PFSK-1 (cell line): ENCODE results near the gene NUDCD3.

ENCODE experiments used
- FOXP2 ChIP-seq: optimal IDR thresholded peaks from 2 replicates; pipeline ENCODE3; 2011; ENCODE audit warnings: borderline replicate concordance, control low read depth, inconsistent platforms; ENCODE audit not compliant: insufficient read depth; ENCODE audit errors: extremely low read length, extremely low read depth
- POLR2AphosphoS5 ChIP-seq: IDR thresholded peaks from 2 replicates; pipeline ENCODE4 v1.6.1; 2012; ENCODE audit warnings: low read depth, mild to moderate bottlenecking, control low read depth, low read length, moderate library complexity
- REST ChIP-seq, 2 experiments: IDR thresholded peaks; 2 replicates each; pipeline versions ENCODE4 v1.6.1 to v1.8.0; 2011 to 2012; ENCODE audit warnings: low read depth in 2 of 2, low read length in 2 of 2, control low read depth in 1 of 2, inconsistent platforms in 1 of 2, mild to moderate bottlenecking in 1 of 2, moderate library complexity in 1 of 2; ENCODE audit not compliant: insufficient read depth in 1 of 2
- SIN3A ChIP-seq: IDR thresholded peaks from 2 replicates; pipeline ENCODE4 v1.6.1; 2012; ENCODE audit warnings: mild to moderate bottlenecking, low read length, moderate library complexity, borderline replicate concordance; ENCODE audit not compliant: insufficient read depth
- TAF1 ChIP-seq: IDR thresholded peaks from 2 replicates; pipeline ENCODE4 v1.6.1; 2012; ENCODE audit warnings: low read length, control low read depth, borderline replicate concordance; ENCODE audit not compliant: insufficient read depth

The NUDCD3 gene

GRCh38 chr7:44522315-44522714 is 31.9 kb upstream of the NUDCD3 start:
- TF ChIP-seq POLR2AphosphoS5 (no peak), SIN3A (no peak), REST (IDR thresholded peaks at IDR 0.05; ENCODE audit: insufficient read depth in 1 of 2, low read depth in 2 of 2, low read length in 2 of 2) (no peak), TAF1 (no peak), FOXP2 (no peak)

GRCh38 chr7:44521347-44522095 is 31.1 kb upstream of the NUDCD3 start:
- TF ChIP-seq POLR2AphosphoS5 (no peak), REST (IDR thresholded peaks at IDR 0.05; ENCODE audit: insufficient read depth in 1 of 2, low read depth in 2 of 2, low read length in 2 of 2) (no peak), TAF1 (no peak), SIN3A (no peak), FOXP2 (no peak)

- TF ChIP-seq POLR2AphosphoS5 (no peak), FOXP2 (no peak), TAF1 (no peak), REST (IDR thresholded peaks at IDR 0.05; ENCODE audit: insufficient read depth in 1 of 2, low read depth in 2 of 2, low read length in 2 of 2) (no peak), SIN3A (no peak)
Measured at GRCh38 chr7:44520574-44520973, 30.1 kb upstream of the NUDCD3 start.

GRCh38 chr7:44519546-44519945 is 29.1 kb upstream of the NUDCD3 start:
- TF ChIP-seq FOXP2 (no peak), TAF1 (no peak), POLR2AphosphoS5 (no peak), REST (IDR thresholded peaks at IDR 0.05; ENCODE audit: insufficient read depth in 1 of 2, low read depth in 2 of 2, low read length in 2 of 2) (no peak), SIN3A (no peak)
